Heart right ventricle (tissue), 16 donors: ENCODE measurements around the gene ENO2. TPM values are rescaled to one million over a fixed set of nuclear protein-coding genes. Genes with fewer than 3 reads are reported as not detected.
"Not testable (repeated sequence)": the region's sequence is repeated elsewhere in the genome, so short reads cannot be mapped to it uniquely, and the experiment has no call there.

Experiments used
- ATAC-seq, 8 donors: fragments of 200-7000 bp; cut with Tn5 transposase; one replicate each; pipeline ENCODE4 v1.9.1; 2020; ENCODE audit warnings: mild to moderate bottlenecking in 8 of 8, moderate library complexity in 8 of 8, moderate number of reproducible peaks in 1 of 8
- DNase-seq, 2 donors: peaks; one replicate each; pipeline ENCODE4 v3.0.0-alpha.2; 2020
- H3K27ac ChIP-seq, 10 donors: fragments of 200-600 bp; sonication (generic) in 2 of 10; one replicate each; pipeline versions ENCODE4 v1.5.0 to v1.8.0; 2020 to 2022; ENCODE audit warnings: mild to moderate bottlenecking in 3 of 10
- H3K27me3 ChIP-seq, 7 donors: fragments of 200-600 bp; one replicate each; pipeline ENCODE4 v1.8.0; 2021 to 2022; ENCODE audit warnings: mild to moderate bottlenecking in 2 of 7
- H3K36me3 ChIP-seq, 9 donors: fragments of 200-600 bp; sonication (generic) in 1 of 9; one replicate each; pipeline versions ENCODE4 v1.5.0 to v1.8.0; 2020 to 2022; ENCODE audit warnings: mild to moderate bottlenecking in 2 of 9
- H3K4me1 ChIP-seq, 9 donors: fragments of 200-600 bp; sonication (generic) in 1 of 9; one replicate each; pipeline versions ENCODE4 v1.5.0 to v1.8.0; 2020 to 2022; ENCODE audit warnings: mild to moderate bottlenecking in 4 of 9
- H3K4me3 ChIP-seq, 10 donors: fragments of 200-600 bp; sonication (generic) in 2 of 10; one replicate each; pipeline versions ENCODE4 v1.5.0 to v1.8.0; 2020 to 2022; ENCODE audit warnings: mild to moderate bottlenecking in 7 of 10, moderate library complexity in 2 of 10
- H3K9me3 ChIP-seq, 11 donors: fragments of 200-600 bp in 10 of 11; sonication (generic) in 2 of 11; one replicate each; pipeline versions ENCODE4 v1.5.0 to v1.8.0; 2013 to 2022; ENCODE audit warnings: mild to moderate bottlenecking in 2 of 11, control low read depth in 1 of 11, moderate library complexity in 1 of 11
- WGBS, 2 donors: extraction: QIAGEN DNeasy Blood & Tissue Kit; methylation state at CpG; one replicate each; pipeline ENCODE4 v1.1.7; 2013; ENCODE audit warnings: inconsistent platforms in 1 of 2; 5-methylcytosine and 5-hydroxymethylcytosine counted together
- intact Hi-C, 10 donors: fragments of 100-400 bp; cut with DNase I; formaldehyde crosslinking; loops; one replicate each; pipeline versions ENCODE4 v1.11.1 to v1.14.2; 2022
- polyA plus RNA-seq, 2 donors: library from polyadenylated mRNA; stranded (reverse); fragments of 200-250 nt; gene quantifications; one replicate each; pipeline ENCODE4 v1.2.3, GENCODE V29; 2013
- total RNA-seq, 10 donors: library from RNA; stranded (reverse); fragmentation: NEBNext Ultra II Directional in 3 of 10; extraction: Animal tissue kit (Norgen Biotek cat#: 25700) in 3 of 10; gene quantifications; one replicate each; pipeline versions ENCODE4 v1.2.1 to v1.2.4, GENCODE V29; 2021 to 2023
- TF ChIP-seq, protein P1 (sequence below), 9 donors: fragments of 200-600 bp; sonication (generic) in 2 of 9; IDR thresholded peaks; one replicate each; pipeline versions ENCODE4 v1.5.0 to v1.8.0; 2021 to 2022; ENCODE audit warnings: antibody characterized with exemption in 9 of 9, mild to moderate bottlenecking in 5 of 9, moderate library complexity in 1 of 9
- donor health status: Arrhythmogenic right ventricular cardiomyopathy.
- donor health status: ischemic (EF 13 %, LVEDD 7.1; RV severe dilation, severe dysfunction).
- donor health status: healthy with polysubstance abuse.
- donor health status: DM: no; HTN: yes; CAD: no.
- donor health status: DM: no; HTN: no; CAD: no.
- donor health status: ischemic (EF 25% LVEDD 6.9; RV normal size, moderate dysfunction).
- donor health status: ischemic (EF 25% LVEDD 5.7; RV mildly dilated, moderate dysfunction).
- donor health status: healthy.
- donor health status: DM: yes; HTN: yes; CAD: no.
- donor health status: Ischemic cardiomyopathy.
- donor health status: ischemic (EF 35%, LVEDD 5.7; RV mildly dilated, moderate dysfunction).
- donor health status: nonischemic (EF 11% LVEDD 7.7; RV severe dilation, severe dysfunction).
- donor health status: DM: yes; HTN: yes; CAD: no.
- donor health status: PGD.
- donor health status: ischemic (EF 29% LVEDD 5.4; RV normal size, mild dysfunction).
- donor health status: nonischemic (EF 23%, LVEDD 6.1; RV moderate dilation, normal function).

The ENO2 gene
- total and polyA plus RNA-seq, 12 donors: 6.3 to 68.4 (median 16.7) TPM

GRCh38 chr12:6888360-6888759 lies 26.0 kb upstream of the ENO2 start:
- WGBS, 2 donors: 86 to 92% methylated on average over 2 of the region's 2 CpGs
- intact Hi-C loops: no loop called here
- DNase-seq (no peak), ATAC-seq (no peak)
- TF ChIP-seq, protein P1, sequence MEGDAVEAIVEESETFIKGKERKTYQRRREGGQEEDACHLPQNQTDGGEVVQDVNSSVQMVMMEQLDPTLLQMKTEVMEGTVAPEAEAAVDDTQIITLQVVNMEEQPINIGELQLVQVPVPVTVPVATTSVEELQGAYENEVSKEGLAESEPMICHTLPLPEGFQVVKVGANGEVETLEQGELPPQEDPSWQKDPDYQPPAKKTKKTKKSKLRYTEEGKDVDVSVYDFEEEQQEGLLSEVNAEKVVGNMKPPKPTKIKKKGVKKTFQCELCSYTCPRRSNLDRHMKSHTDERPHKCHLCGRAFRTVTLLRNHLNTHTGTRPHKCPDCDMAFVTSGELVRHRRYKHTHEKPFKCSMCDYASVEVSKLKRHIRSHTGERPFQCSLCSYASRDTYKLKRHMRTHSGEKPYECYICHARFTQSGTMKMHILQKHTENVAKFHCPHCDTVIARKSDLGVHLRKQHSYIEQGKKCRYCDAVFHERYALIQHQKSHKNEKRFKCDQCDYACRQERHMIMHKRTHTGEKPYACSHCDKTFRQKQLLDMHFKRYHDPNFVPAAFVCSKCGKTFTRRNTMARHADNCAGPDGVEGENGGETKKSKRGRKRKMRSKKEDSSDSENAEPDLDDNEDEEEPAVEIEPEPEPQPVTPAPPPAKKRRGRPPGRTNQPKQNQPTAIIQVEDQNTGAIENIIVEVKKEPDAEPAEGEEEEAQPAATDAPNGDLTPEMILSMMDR (IDR thresholded peaks at IDR 0.05): no peak
- no peaks in the 10 kb centered on the region for H3K27me3 ChIP-seq
- H3K27ac ChIP-seq: no peak overlapping the region
- H3K36me3 ChIP-seq: peaks cover 0 to 25% (median 0%) of the 10 kb centered on the region in 9 donors
- H3K4me1 ChIP-seq: peaks cover 0 to 22% (median 11%) of the 10 kb centered on the region in 9 donors
- H3K9me3 ChIP-seq: no peaks in the 10 kb centered on the region
- H3K4me3 ChIP-seq: no peak overlapping the region

DNA sequence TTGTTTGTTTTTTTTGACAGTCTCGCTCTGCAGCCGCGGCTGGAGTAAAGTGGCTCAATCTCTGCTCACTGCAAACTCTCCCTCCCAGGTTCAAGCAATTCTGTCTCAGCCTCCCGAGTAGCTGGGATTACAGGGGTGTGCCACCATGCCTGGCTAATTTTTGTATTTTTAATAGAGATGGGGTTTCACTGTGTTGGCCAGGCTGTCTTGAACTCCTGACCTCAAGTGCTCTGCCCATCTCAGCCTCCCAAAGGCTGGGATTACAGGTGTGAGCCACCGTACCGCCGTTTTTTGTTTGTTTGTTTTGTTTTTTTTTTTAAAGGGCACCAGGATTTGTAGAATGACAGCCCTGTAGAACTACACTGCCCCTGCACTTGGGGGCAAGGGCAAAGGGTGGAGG lies 25.6 kb upstream of the ENO2 start:
- DNase-seq, H3K4me3 ChIP-seq, H3K9me3 ChIP-seq, H3K27ac ChIP-seq, H3K27me3 ChIP-seq, ATAC-seq, intact Hi-C loops: not testable (repeated sequence)
- H3K36me3 ChIP-seq: peaks cover 0 to 21% (median 0%) of the 10 kb centered on the region in 9 donors
- peaks cover 0 to 22% (median 11%) of the 10 kb centered on the region in 9 donors for H3K4me1 ChIP-seq
- 81% methylated on average over 7 of the region's 7 CpGs for WGBS, 2 donors

- Histone ChIP-seq H3K27ac (peak overlapping the region in 8 of 10 donors; percentile 84 to 94 (median 90)), H3K4me1 (peaks cover 0 to 22% (median 11%) of the 10 kb centered on the region in 9 donors), H3K4me3 (peak overlapping the region in 3 of 10 donors; percentile 52 to 63 (median 61))
- DNase-seq, H3K27me3 ChIP-seq, H3K36me3 ChIP-seq, H3K9me3 ChIP-seq, ATAC-seq: not testable (repeated sequence)
- intact Hi-C loops: loop anchor here in 3 of 10 donors (1.0 to 2.0 kb wide), 2 partner anchors 17 to 38 kb away; partner anchors contain the start of genes SPSB2 (in 2 of the 3) and USP5 (in 1 of the 3)
- 94 to 98% methylated on average over 21 of the region's 21 CpGs for WGBS, 2 donors
These were observed 24.4 kb upstream of the ENO2 start for GRCh38 chr12:6889775-6890573.

DNA sequence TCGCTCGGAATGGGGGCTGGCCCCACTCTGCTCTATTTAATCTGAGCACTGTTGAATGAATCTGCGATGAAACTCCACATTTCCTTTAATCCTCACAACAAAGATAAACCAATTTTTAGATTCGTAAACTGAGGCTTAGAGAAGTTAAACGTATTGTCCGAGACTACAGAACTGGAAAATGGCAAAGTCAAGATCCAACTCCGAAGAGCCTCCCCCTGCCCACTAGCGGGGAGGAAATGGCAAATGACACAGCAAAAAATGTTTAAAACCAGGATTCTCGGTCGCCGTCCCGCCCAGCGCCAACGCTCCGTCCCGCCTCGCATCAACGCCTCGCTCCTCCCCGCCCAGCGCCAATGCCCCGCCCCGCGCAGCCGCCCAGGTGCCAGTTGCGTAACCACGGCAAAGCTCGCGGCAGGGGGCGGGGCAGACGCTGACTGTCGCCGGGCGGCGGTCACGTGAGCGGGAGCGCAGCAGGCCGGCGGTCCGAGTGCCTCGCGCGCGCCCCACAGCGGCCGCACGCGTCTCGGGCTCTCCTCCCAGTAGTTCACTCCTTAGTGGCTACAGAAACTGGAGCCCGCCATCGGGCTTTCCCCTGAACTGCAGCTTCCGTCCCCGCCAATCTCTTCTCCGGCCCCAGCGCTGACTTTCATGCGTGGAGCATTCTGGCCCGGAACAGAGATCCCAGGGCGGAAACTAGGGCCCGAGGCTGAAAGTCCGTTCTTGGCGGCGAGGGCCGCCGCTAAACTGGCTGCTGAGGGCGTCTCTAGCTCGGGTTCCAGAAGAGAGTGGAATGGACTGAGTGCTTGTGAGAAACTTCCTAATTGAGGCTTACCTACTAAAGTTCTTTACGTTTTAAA lies 23.4 kb upstream of the ENO2 start:
- intact Hi-C loops: loop anchor here in 3 of 10 donors (1.0 to 2.0 kb wide), 2 partner anchors 18 to 39 kb away; partner anchors contain the start of genes SPSB2 (in 2 of the 3) and USP5 (in 1 of the 3)
- peak; percentile 98 to 99 for DNase-seq
- 2% methylated on average over 68 of the region's 68 CpGs for WGBS, 2 donors

More for the DNA sequence above, 23.4 kb upstream of the ENO2 start:
- Histone ChIP-seq H3K4me1 (peaks cover 0 to 22% (median 11%) of the 10 kb centered on the region in 9 donors), H3K4me3 (peak overlapping the region; percentile 15 to 63 (median 53)), H3K27ac (peak overlapping the region; percentile 73 to 94 (median 90)), H3K27me3 (no peaks in the 10 kb centered on the region), H3K9me3 (no peaks in the 10 kb centered on the region), H3K36me3 (peaks cover 0 to 4% (median 0%) of the 10 kb centered on the region in 9 donors)
- ATAC-seq: peak; percentile 97 to 99 (median 98)
- TF ChIP-seq, protein P1 (IDR thresholded peaks at IDR 0.05): peak; percentile 81 to 99 (median 95)
